ENCODE measurements around the gene RNF4. TPM values are rescaled to one million over a fixed set of nuclear protein-coding genes. Genes with fewer than 3 reads are reported as not detected.
"Not testable (repeated sequence)": the region's sequence is repeated elsewhere in the genome, so short reads cannot be mapped to it uniquely, and the experiment has no call there.

Gene RNF4
- total RNA-seq, 1 donor from 2014 or later: 77.2 TPM

GRCh38 chr4:2512396-2513135, 43.7 kb downstream of the RNF4 start:
- no peak for TF ChIP-seq EZH2 (IDR thresholded peaks at IDR 0.05; ENCODE audit: insufficient read depth, low read length)
- TF ChIP-seq, protein P1, sequence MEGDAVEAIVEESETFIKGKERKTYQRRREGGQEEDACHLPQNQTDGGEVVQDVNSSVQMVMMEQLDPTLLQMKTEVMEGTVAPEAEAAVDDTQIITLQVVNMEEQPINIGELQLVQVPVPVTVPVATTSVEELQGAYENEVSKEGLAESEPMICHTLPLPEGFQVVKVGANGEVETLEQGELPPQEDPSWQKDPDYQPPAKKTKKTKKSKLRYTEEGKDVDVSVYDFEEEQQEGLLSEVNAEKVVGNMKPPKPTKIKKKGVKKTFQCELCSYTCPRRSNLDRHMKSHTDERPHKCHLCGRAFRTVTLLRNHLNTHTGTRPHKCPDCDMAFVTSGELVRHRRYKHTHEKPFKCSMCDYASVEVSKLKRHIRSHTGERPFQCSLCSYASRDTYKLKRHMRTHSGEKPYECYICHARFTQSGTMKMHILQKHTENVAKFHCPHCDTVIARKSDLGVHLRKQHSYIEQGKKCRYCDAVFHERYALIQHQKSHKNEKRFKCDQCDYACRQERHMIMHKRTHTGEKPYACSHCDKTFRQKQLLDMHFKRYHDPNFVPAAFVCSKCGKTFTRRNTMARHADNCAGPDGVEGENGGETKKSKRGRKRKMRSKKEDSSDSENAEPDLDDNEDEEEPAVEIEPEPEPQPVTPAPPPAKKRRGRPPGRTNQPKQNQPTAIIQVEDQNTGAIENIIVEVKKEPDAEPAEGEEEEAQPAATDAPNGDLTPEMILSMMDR (IDR thresholded peaks at IDR 0.05; ENCODE audit: insufficient read depth, low read depth, low read length): no peak
- Histone ChIP-seq H3K27ac (ENCODE audit: low read depth, low read length) (no peak overlapping the region), H3K9ac (ENCODE audit: low read length) (no peak overlapping the region), H3K4me1 (ENCODE audit: insufficient read depth, low read length) (no peaks in the 10 kb centered on the region), H3K4me3 (ENCODE audit: insufficient read depth, low read depth, low read length) (no peak overlapping the region), H3K27me3 (ENCODE audit: insufficient read depth, low read length) (no peaks in the 10 kb centered on the region), H4K20me1 (ENCODE audit: insufficient read depth, low read length) (peaks cover 50% of the 10 kb centered on the region), H2AFZ (ENCODE audit: low read depth, low read length) (no peak overlapping the region), H3K79me2 (ENCODE audit: insufficient read depth, low read length) (peaks cover 29% of the 10 kb centered on the region), H3K9me3 (ENCODE audit: insufficient read depth, low read depth, low read length) (no peaks in the 10 kb centered on the region), H3K36me3 (ENCODE audit: insufficient read depth, low read length) (peaks cover 21% of the 10 kb centered on the region), H3K4me2 (ENCODE audit: low read length) (no peak overlapping the region)
- FAIRE-seq (no peak), DNase-seq (ENCODE audit: low read depth) (no peak)
- Mint-ChIP-seq H3K4me1 (ENCODE audit: low read depth, unreplicated experiment) (peaks cover 4% of the 10 kb centered on the region), H3K27me3 (ENCODE audit: low read depth, unreplicated experiment) (no peaks in the 10 kb centered on the region), H3K4me3 (ENCODE audit: unreplicated experiment) (no peak overlapping the region), H3K27ac (ENCODE audit: unreplicated experiment) (no peak overlapping the region), H3K36me3 (ENCODE audit: low read depth, unreplicated experiment) (peaks cover 23% of the 10 kb centered on the region), H3K9me3 (ENCODE audit: unreplicated experiment) (no peaks in the 10 kb centered on the region)

DNA sequence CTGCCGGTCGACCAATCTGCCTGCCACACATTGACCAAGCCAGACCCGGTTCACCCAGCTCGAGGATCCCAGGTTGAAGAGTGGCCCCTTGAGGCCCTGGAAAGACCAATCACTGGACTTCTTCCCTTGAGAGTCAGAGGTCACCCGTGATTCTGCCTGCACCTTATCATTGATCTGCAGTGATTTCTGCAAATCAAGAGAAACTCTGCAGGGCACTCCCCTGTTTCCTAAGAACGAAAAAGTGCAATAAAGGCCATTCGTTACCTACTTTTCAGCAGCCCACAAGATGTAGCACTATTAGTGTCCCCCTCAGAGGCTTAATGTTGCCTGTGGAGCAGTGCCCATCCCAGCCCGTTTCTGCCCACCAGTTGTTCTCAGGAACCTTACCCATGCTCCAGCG, 45.3 kb downstream of the RNF4 start:
- FAIRE-seq: not testable (repeated sequence)
- H3K36me3 Mint-ChIP-seq (ENCODE audit: low read depth, unreplicated experiment): peaks cover 24% of the 10 kb centered on the region

GRCh38 chr4:2514944-2515343, 46.0 kb downstream of the RNF4 start:
- H3K4me1 Mint-ChIP-seq (ENCODE audit: low read depth, unreplicated experiment); FAIRE-seq: not testable (repeated sequence)
- peaks cover 19% of the 10 kb centered on the region for H3K36me3 ChIP-seq (ENCODE audit: insufficient read depth, low read length)

More for the DNA sequence above, 45.3 kb downstream of the RNF4 start:
- not testable (repeated sequence) for H3K27me3 ChIP-seq (ENCODE audit: insufficient read depth, low read length); H3K27ac Mint-ChIP-seq (ENCODE audit: unreplicated experiment); DNase-seq (ENCODE audit: low read depth); H3K9ac ChIP-seq (ENCODE audit: low read length); H3K4me2 ChIP-seq (ENCODE audit: low read length); H3K4me3 ChIP-seq (ENCODE audit: insufficient read depth, low read depth, low read length); H3K27ac ChIP-seq (ENCODE audit: low read depth, low read length); H3K9me3 Mint-ChIP-seq (ENCODE audit: unreplicated experiment); H2AFZ ChIP-seq (ENCODE audit: low read depth, low read length); H3K27me3 Mint-ChIP-seq (ENCODE audit: low read depth, unreplicated experiment); H3K4me3 Mint-ChIP-seq (ENCODE audit: unreplicated experiment); H3K4me1 ChIP-seq (ENCODE audit: insufficient read depth, low read length); H3K4me1 Mint-ChIP-seq (ENCODE audit: low read depth, unreplicated experiment); H3K9me3 ChIP-seq (ENCODE audit: insufficient read depth, low read depth, low read length)
- Histone ChIP-seq H3K36me3 (ENCODE audit: insufficient read depth, low read length) (peaks cover 21% of the 10 kb centered on the region), H4K20me1 (ENCODE audit: insufficient read depth, low read length) (peaks cover 40% of the 10 kb centered on the region), H3K79me2 (ENCODE audit: insufficient read depth, low read length) (peaks cover 18% of the 10 kb centered on the region)

More at GRCh38 chr4:2514944-2515343, 46.0 kb downstream of the RNF4 start:
- H3K4me2 ChIP-seq (ENCODE audit: low read length); H3K4me3 ChIP-seq (ENCODE audit: insufficient read depth, low read depth, low read length); H3K27me3 ChIP-seq (ENCODE audit: insufficient read depth, low read length); H3K4me3 Mint-ChIP-seq (ENCODE audit: unreplicated experiment); H3K27me3 Mint-ChIP-seq (ENCODE audit: low read depth, unreplicated experiment); H3K4me1 ChIP-seq (ENCODE audit: insufficient read depth, low read length); H2AFZ ChIP-seq (ENCODE audit: low read depth, low read length); H3K9ac ChIP-seq (ENCODE audit: low read length); H3K27ac ChIP-seq (ENCODE audit: low read depth, low read length); H3K27ac Mint-ChIP-seq (ENCODE audit: unreplicated experiment); H3K9me3 ChIP-seq (ENCODE audit: insufficient read depth, low read depth, low read length); H3K9me3 Mint-ChIP-seq (ENCODE audit: unreplicated experiment); DNase-seq (ENCODE audit: low read depth): not testable (repeated sequence)
- H3K36me3 Mint-ChIP-seq (ENCODE audit: low read depth, unreplicated experiment): peaks cover 21% of the 10 kb centered on the region
- H4K20me1 ChIP-seq (ENCODE audit: insufficient read depth, low read length): peaks cover 33% of the 10 kb centered on the region
- H3K79me2 ChIP-seq (ENCODE audit: insufficient read depth, low read length): peaks cover 11% of the 10 kb centered on the region
